Stimulated activated CD4-positive, alpha-beta T cell treated with anti-CD3 and anti-CD28 coated beads, TNF-alpha, amount 100 ng/mL, for 48 hours (primary cell): ENCODE measurements around the gene IFNAR2.
A peak's percentile ranks its signal among the peaks of the same experiment; 100 is the strongest.
"Not testable (repeated sequence)": the region's sequence is repeated elsewhere in the genome, so short reads cannot be mapped to it uniquely, and the experiment has no call there.

Experiments
- DNase-seq, 3 donors: peaks; one replicate each; pipeline ENCODE4 v3.0.0-alpha.2; 2020; ENCODE audit warnings: low read depth in 3 of 3

IFNAR2 gene

GRCh38 chr21:33214056-33214455 is 15.7 kb upstream of the IFNAR2 start:
- DNase-seq = no peak

- no peak for DNase-seq
These were observed 12.6 kb upstream of the IFNAR2 start for GRCh38 chr21:33217138-33217520.

DNA sequence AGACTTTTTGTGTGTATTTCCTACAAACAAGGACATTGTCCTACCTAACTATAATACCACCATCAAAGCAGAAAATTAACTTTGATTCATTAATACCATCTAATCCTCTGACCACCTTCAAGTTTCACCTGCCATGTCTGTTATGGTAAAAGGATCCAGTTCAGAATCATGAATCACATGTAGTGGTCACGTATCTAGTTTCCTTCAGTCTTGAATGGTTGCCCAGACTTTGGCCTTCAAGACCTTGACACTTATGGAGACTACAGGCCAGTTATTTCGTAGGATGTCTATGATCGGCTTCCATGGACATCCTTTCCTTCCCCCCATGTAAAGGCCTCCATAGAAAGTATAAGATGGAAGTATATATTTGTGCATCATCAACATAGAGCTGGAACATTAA is 10.4 kb upstream of the IFNAR2 start:
- no peak for DNase-seq

- DNase-seq = no peak
These were observed 9.8 kb upstream of the IFNAR2 start for GRCh38 chr21:33219954-33220353.

DNA sequence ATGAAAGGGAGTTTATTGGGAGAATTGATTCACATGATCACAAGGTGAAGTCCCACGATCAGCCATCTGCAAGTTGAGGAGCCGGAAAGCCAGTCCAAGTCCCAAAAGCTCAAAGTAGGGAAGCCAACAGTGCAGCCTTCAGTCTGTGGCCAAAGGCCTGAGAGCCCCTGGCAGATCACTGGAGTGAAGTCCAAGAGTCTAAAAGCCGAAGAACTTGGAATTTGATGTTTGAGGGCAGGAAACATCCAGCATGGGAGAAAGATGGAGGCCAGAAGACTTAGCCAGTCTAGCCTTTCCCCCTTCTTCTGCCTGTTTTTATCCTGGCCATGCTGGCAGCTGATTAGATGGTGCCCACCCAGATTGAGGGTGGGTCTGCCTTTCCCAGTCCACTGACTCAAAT is 4.4 kb upstream of the IFNAR2 start:
- DNase-seq = not testable (repeated sequence)

- no peak for DNase-seq
These were observed 1.3 kb upstream of the IFNAR2 start for GRCh38 chr21:33228455-33228854.

DNA sequence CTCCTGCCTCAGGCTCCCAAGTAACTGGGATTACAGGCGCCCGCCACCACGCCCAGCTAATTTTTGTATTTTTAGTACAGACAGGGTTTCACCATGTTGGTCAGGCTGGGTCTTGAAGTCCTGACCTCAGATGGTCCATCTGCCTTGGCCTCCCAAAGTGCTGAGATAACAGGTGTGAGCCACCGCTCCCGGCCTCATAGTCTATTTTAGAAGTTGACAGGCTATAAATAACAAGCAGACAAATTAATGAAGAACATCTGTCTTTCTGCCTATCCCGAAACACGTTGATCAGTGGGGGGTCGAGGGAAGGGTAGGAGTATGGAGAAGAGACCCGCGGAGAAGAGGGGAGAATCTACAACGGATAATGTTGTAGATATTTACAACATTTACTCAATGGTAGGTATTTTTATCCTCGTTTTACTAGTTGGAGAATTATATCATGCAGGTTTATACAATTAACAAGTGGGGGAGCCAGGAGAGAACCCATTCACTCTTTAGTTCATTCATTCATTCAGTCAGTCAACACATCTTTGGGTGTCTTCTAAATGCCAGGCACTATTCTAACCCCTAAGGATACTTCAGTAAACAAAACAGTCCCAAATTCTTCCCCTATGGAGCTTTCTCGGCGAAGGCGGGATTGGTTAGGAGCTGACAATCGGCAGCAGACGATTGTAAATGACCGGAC is 497 bp upstream of the IFNAR2 start:
- DNase-seq = no peak

GRCh38 chr21:33230545-33231324 is 997 bp downstream of the IFNAR2 start:
- no peak for DNase-seq

- DNase-seq = peak in 1 of 3 donors; percentile 55
These were observed 1.8 kb downstream of the IFNAR2 start for GRCh38 chr21:33231526-33231925.

GRCh38 chr21:33232291-33233034 is 2.7 kb downstream of the IFNAR2 start:
- DNase-seq = no peak

DNA sequence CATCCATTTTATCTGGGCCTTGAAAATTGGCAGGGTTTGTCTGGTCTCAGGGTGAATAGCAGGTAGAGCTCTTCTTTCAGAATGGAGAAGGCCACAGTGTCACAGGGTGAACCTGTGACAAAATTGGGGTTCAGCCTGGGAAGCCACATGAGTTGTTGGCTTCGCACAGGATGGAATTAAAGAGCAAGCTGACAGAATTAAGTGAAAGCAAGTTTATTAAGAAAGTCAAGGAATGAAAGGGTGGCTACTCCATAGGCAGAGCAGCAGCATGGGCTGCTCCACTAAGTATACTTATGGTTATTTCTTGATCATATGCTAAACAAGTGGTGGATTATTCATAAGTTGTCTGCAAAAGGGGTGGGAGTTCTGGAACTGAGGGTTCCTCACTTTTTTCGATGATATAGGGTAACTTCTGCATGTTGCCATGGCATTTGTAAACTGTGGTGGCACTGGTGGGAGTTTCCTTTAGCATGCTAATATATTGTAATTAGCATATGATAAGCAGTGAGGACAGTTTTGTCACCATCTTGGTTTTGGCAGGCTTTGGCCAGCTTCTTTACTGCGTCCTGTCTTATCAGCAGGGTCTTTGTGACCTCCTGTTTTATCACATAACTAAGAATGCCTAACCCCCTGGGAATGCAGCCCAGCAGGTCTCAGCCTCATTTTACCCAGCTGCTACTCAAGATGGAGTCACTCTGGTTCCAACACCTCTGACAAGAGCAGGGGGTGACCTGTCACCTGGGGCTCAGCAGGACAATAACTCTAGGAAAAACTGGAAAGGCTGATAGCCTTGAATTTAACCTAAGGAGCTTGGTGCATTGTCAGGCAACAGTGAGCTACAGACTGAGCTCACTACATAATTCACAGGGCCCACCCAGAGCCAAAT is 5.1 kb downstream of the IFNAR2 start:
- DNase-seq = no peak

DNA sequence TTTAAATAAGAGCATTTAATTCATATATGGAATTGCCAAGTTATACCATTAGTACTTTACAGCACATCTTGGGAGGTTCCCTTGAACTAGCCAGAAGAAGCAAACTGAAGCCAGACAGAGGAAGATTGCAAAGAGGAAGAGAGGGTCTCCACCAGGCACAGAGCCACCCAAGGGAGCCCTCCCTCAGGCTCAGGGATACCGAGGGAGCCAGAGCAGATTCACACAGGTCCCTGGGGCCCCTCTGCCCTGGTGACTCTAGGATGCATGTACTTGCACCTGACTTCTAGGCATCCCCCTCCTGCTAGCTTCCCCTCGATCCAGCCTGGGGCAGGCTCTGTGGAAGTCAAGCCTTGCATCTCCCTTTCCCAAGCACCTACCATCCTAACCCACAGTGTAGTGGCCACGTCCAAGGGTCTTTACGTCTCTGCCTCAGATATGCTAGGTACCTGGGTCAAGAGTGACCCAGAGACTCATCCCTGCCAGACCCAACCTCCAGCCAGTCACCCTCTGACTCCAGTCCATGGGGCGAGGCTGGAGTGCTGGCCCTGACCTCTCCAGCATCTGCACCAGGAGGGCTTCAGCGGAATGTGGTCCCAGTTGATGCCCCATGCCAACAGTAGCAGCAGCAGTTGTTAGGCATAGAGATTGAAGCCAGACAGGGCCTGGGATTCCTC is 6.4 kb downstream of the IFNAR2 start:
- DNase-seq = no peak

DNA sequence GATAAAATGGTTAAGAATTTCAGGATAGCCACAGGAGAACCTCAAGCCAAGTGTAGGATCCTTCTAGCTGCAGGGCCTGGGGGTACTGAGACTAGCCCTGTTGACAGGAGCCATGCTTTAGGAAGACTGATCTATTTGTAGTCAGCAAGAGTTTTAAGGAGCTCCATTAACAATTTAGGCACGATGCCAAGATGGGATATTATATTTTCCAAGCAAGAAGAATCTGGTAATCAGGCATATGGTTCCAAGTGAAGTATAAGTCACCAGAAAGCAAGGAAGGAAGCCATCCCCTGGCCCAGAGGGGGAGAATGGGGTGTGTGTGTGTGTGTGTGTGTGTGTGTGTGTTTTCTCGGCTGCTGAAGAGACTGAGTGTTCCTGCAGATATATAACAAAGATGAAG is 7.0 kb downstream of the IFNAR2 start:
- DNase-seq = no peak

- no peak for DNase-seq
These were observed 7.7 kb downstream of the IFNAR2 start for GRCh38 chr21:33237486-33237885.

DNA sequence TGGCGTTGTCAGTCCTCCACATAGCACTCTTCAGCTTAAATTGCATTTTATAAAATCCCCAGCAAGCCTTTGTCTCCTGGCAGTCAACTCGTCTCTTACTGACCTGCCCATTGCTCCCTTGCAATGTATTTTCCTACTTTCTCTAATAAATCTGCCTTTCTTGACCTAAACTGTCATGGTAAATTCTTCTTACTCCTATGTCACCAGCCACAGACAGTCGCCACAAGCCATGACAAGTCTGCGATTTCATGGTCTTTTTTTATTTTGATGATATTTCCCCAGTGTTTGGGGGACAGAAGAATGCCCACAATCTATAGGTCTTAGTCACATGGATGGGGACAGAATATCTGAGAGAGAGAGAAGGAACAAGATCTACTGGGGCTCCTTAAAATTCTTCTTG is 8.4 kb downstream of the IFNAR2 start:
- no peak for DNase-seq

- no peak for DNase-seq
These were observed 9.0 kb downstream of the IFNAR2 start for GRCh38 chr21:33238565-33239255.

DNA sequence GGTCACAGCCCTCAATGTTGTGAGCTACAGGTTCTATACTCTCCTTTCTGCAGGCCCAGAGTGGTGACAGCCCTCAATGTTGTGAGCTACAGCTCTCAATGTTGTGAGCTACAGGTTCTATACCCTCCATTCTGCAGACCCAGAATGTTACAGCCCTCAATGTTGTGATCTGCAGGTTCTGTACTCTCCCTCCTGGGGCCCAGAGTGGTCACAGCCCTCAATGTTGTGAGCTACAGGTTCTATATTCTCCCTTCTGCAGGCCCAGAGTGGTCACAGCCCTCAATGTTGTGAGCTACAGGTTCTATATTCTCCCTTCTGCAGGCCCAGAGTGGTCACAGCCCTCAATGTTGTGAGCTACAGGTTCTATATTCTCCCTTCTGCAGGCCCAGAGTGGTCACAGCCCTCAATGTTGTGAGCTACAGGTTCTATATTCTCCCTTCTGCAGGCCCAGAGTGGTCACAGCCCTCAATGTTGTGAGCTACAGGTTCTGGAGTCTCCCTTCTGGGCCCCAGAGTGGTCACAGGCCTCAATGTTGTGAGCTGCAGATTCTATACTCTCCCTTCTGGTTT is 9.9 kb downstream of the IFNAR2 start:
- not testable (repeated sequence) for DNase-seq

DNA sequence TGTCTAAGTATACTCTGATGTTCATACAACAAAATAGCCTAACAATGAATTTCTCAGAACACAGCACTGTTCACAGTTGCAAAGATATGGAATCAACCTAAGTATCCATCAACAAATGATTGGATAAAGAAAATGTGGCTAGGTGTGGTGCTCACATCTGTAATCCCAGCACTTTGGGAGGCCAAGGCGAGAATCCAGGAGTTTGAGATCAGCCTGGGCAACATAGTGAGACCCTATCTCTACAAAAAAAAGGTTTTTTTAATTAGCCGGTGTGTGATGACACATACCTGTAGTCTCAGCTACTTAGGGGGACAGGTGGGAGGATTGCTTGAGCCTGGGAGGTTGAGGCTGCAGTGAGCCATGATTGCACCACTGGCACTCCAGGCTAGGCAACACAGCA is 10.7 kb downstream of the IFNAR2 start:
- no peak for DNase-seq

- no peak for DNase-seq
These were observed 12.1 kb downstream of the IFNAR2 start for GRCh38 chr21:33241846-33242245.

- not testable (repeated sequence) for DNase-seq
These were observed 13.1 kb downstream of the IFNAR2 start for GRCh38 chr21:33242846-33243245.
